Stimulated activated memory B cell treated with anti-CD40 and anti-IgM and Interleukin-4, amounts not matched to agents 10 μg/mL and 1 μg/mL and 100 μg/mL, for 72 hours (primary cell): ENCODE measurements around the gene MRPL40.

Experiments used
- ATAC-seq: fragments of 150-1000 bp; cut with Tn5 transposase; 2 replicates; pipeline ENCODE4 v1.10.0; 2021
- H3K27ac Mint-ChIP-seq: one replicate; pipeline ENCODE4 v1.8.0; 2022; ENCODE audit warnings: mild to moderate bottlenecking, mixed read lengths
- H3K27me3 Mint-ChIP-seq: one replicate; pipeline ENCODE4 v1.8.0; 2022; ENCODE audit warnings: mixed read lengths
- H3K36me3 Mint-ChIP-seq: one replicate; pipeline ENCODE4 v1.8.0; 2022; ENCODE audit warnings: mixed read lengths
- H3K4me1 Mint-ChIP-seq: one replicate; pipeline ENCODE4 v1.8.0; 2022; ENCODE audit warnings: mixed read lengths
- H3K4me3 Mint-ChIP-seq: one replicate; pipeline ENCODE4 v1.8.0; 2022; ENCODE audit warnings: mild to moderate bottlenecking, moderate library complexity, mixed read lengths
- H3K9me3 Mint-ChIP-seq: one replicate; pipeline ENCODE4 v1.8.0; 2022; ENCODE audit warnings: mixed read lengths

MRPL40 gene

DNA sequence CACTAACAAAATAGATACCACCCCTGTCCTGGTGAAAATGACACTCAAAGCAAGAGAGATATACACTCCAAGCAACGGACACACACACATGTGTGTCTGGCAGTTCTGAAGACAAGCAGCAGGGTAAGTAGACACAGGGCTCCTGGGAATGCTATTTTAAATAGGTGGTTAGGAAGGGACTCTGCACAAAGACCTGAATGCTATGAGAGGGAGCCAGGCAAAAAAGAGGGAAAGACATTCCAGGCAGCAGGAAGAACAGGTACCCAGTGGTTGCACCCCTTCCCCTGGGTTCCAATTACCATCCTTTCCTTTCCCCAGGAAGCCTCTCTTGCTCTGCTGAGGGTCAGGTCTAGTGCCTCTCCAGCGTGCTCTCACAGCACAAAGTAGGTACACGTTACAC lies 43.7 kb downstream of the MRPL40 start:
- peaks cover 31% of the 10 kb centered on the region for H3K36me3 Mint-ChIP-seq
- no peak overlapping the region for H3K27ac Mint-ChIP-seq
- H3K27me3 Mint-ChIP-seq, result no peaks in the 10 kb centered on the region
- H3K4me1 Mint-ChIP-seq, result peaks cover 40% of the 10 kb centered on the region
- no peak overlapping the region for H3K4me3 Mint-ChIP-seq
- no peaks in the 10 kb centered on the region for H3K9me3 Mint-ChIP-seq
- ATAC-seq, result no peak

GRCh38 chr22:19477321-19478044 lies 45.1 kb downstream of the MRPL40 start:
- no peak for ATAC-seq
- peak overlapping the region; percentile 87 for H3K4me3 Mint-ChIP-seq
- H3K36me3 Mint-ChIP-seq, result peaks cover 17% of the 10 kb centered on the region
- no peaks in the 10 kb centered on the region for H3K9me3 Mint-ChIP-seq
- no peaks in the 10 kb centered on the region for H3K27me3 Mint-ChIP-seq
- H3K4me1 Mint-ChIP-seq, result peaks cover 40% of the 10 kb centered on the region
- H3K27ac Mint-ChIP-seq, result peak overlapping the region; percentile 100

- no peak for ATAC-seq
- Mint-ChIP-seq H3K27ac (peak overlapping the region; percentile 100), H3K4me1 (peaks cover 40% of the 10 kb centered on the region), H3K36me3 (peaks cover 13% of the 10 kb centered on the region), H3K4me3 (peak overlapping the region; percentile 87), H3K27me3 (no peaks in the 10 kb centered on the region), H3K9me3 (no peaks in the 10 kb centered on the region)
These were observed 45.9 kb downstream of the MRPL40 start for GRCh38 chr22:19478045-19478900.

- H3K36me3 Mint-ChIP-seq, result peaks cover 11% of the 10 kb centered on the region
- peaks cover 40% of the 10 kb centered on the region for H3K4me1 Mint-ChIP-seq
- H3K9me3 Mint-ChIP-seq, result no peaks in the 10 kb centered on the region
- H3K27ac Mint-ChIP-seq, result peak within 1 kb of the TSS; percentile 100
- peak within 1 kb of the TSS; percentile 87 for H3K4me3 Mint-ChIP-seq
- ATAC-seq, result peak; percentile 81
- H3K27me3 Mint-ChIP-seq, result no peaks in the 10 kb centered on the region
These were observed 46.6 kb downstream of the MRPL40 start, which contains the start of gene UFD1 for GRCh38 chr22:19478901-19479354. Gene UFD1 (minus strand): TSS chr22:19479193. CDS start chr22:19479085, 108 bp downstream.

DNA sequence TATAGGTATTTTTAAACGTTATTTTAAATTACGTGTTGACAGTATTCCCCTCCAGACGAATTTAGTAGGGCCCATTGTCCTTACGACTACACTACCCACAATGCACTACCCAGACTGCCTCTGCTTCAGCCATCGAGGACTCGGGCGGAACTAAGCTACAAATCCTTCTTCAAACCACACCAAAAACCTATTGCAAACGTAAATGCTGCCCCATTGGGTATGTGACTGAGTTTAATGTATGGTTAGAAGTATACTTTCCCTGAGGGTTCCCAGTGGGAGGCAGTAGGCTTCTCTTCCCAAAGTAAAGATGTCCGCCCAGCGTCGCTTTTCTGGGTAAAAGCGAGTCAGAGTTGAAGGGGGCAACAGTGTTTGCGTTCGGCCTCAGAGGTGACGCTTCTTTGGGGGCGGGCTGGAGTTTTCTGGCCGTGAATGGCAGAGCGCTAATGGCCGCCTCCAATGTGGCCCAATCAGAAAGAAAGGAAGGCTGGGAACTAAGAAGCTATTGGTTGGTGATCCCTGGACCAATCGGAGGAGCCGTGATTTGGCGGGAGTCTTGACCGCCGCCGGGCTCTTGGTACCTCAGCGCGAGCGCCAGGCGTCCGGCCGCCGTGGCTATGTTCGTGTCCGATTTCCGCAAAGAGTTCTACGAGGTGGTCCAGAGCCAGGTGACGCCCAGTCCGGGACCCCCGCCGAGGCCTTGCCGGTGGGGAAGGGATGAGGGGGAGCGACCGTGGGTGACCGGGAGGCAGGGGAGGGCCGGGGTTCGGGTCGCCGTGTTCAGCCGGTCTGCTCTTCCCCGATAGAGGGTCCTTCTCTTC lies 47.2 kb downstream of the MRPL40 start, which contains the start of gene CDC45:
TSS of gene CDC45 (plus strand) at position 566 of the 818 bp plus-strand sequence. CDS start at position 615, 49 bp downstream.
- peak; percentile 97 for ATAC-seq
- H3K9me3 Mint-ChIP-seq, result no peaks in the 10 kb centered on the region
- no peaks in the 10 kb centered on the region for H3K27me3 Mint-ChIP-seq
- H3K27ac Mint-ChIP-seq, result peak within 1 kb of the TSS; percentile 100
- peaks cover 9% of the 10 kb centered on the region for H3K36me3 Mint-ChIP-seq
- H3K4me3 Mint-ChIP-seq, result peak within 1 kb of the TSS; percentile 87
- peaks cover 40% of the 10 kb centered on the region for H3K4me1 Mint-ChIP-seq

DNA sequence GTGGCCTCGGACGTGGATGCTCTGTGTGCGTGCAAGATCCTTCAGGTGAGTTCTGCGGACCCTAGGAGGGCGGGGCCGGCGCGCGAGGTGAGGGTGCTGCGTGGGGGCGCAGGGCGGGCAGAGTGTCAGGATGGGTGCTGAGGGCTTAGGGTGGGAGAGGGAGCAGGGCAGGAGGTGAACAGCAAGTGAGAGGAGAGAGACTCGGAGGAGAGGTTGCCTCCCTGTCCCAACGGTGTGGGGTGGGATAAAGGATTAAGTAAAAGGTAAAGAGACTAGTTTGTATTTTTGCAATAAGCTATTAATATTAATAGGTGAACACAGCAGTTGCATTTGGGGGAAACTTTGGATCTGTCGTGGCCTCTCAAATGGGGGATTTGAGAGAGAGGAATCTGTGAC lies 47.8 kb downstream of the MRPL40 start:
- peaks cover 39% of the 10 kb centered on the region for H3K4me1 Mint-ChIP-seq
- no peak for ATAC-seq

DNA sequence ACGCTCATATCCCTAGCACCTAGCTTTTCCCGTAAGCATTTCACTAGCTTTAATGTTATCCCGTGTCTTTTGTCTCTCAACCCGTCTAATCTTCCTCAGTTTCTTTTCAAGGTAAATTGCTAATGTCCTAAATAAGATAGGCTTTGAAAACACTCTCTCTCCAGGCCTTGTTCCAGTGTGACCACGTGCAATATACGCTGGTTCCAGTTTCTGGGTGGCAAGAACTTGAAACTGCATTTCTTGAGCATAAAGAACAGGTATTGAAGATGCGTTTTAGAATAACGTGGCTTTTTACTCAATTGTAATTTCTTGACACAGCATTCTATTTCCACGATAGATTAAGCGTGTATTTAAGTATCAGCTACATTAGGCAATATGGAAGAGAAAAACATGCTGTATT lies 48.4 kb downstream of the MRPL40 start:
- Mint-ChIP-seq H3K4me1 (peaks cover 32% of the 10 kb centered on the region), H3K4me3 (peak overlapping the region; percentile 87), H3K27me3 (no peaks in the 10 kb centered on the region), H3K36me3 (peaks cover 5% of the 10 kb centered on the region), H3K9me3 (no peaks in the 10 kb centered on the region), H3K27ac (no peak overlapping the region)
- ATAC-seq, result no peak

More for the DNA sequence above, 47.8 kb downstream of the MRPL40 start:
- H3K27me3 Mint-ChIP-seq, result no peaks in the 10 kb centered on the region
- H3K9me3 Mint-ChIP-seq, result no peaks in the 10 kb centered on the region
- peak overlapping the region; percentile 87 for H3K4me3 Mint-ChIP-seq
- peak overlapping the region; percentile 100 for H3K27ac Mint-ChIP-seq
- H3K36me3 Mint-ChIP-seq, result peaks cover 8% of the 10 kb centered on the region

DNA sequence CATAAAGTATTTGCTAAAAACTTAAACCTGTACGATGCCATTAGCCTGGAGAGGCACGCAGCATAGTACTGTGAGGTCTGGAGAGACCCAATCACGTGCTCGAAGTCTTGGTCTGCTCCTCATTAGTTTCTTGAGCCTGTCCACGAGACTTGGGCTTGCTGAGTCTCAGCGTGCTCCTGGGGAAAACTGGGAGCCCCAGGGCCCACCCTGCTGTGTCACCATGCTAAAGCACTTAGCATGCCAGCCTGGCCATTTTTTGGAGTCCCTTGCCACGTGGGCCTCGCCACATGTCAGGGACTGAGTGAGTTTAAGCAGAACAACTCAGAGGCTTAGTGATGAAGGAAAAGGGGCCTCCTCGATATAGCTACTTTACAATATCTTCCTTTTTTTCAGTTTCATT lies 50.0 kb downstream of the MRPL40 start:
- no peak for ATAC-seq
- peaks cover 24% of the 10 kb centered on the region for H3K4me1 Mint-ChIP-seq
- H3K27ac Mint-ChIP-seq, result no peak overlapping the region
- H3K36me3 Mint-ChIP-seq, result peaks cover 5% of the 10 kb centered on the region
- no peaks in the 10 kb centered on the region for H3K27me3 Mint-ChIP-seq
- no peak overlapping the region for H3K4me3 Mint-ChIP-seq
- H3K9me3 Mint-ChIP-seq, result no peaks in the 10 kb centered on the region

DNA sequence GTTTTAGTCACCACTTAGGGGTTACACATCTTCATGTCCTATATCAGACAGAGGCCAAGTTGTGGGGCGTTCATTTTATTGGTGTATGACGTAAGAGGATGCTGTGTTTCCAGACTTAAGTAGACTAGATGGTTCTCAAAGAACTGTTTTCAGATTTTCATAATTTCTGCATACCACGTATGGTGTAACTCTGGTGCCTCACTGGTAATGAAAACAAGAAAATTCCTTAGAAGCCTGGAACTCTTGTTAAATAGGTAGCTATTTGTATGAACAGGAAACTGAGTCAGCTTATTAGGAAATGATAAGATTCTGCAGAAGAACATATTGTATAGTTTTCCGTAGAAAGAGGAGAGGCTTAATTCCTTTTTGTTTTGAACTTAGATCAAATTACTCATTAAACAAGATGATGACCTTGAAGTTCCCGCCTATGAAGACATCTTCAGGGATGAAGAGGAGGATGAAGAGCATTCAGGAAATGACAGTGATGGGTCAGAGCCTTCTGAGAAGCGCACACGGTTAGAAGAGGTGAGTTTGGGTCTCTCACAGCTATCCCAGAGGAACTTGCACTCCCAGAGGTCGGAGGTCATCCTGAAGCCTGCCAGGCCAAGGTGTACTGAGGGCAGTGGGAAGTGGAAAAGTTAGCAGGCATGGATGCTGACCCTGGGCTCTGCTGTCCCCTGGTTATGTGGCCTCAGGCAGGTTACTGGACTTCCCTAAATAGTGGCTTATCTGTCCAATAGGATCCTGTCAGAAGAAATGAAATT lies 51.3 kb downstream of the MRPL40 start:
- no peaks in the 10 kb centered on the region for H3K9me3 Mint-ChIP-seq
- no peak overlapping the region for H3K27ac Mint-ChIP-seq
- H3K36me3 Mint-ChIP-seq, result peaks cover 5% of the 10 kb centered on the region
- ATAC-seq, result no peak
- H3K4me1 Mint-ChIP-seq, result peaks cover 13% of the 10 kb centered on the region
- H3K27me3 Mint-ChIP-seq, result no peaks in the 10 kb centered on the region
- H3K4me3 Mint-ChIP-seq, result no peak overlapping the region
